ENCODE results near the gene OR51B6. TPM values are rescaled to one million over a fixed set of nuclear protein-coding genes. Genes with fewer than 3 reads are reported as not detected.
"Not testable (repeated sequence)": the region's sequence is repeated elsewhere in the genome, so short reads cannot be mapped to it uniquely, and the experiment has no call there.

OR51B6 gene
- total RNA-seq, 1 donor from 2014 or later = not detected

GRCh38 chr11:5348551-5349194 lies 2.6 kb upstream of the OR51B6 start:
- DNase-seq = no peak
- Mint-ChIP-seq H3K27me3 (ENCODE audit: unreplicated experiment) (peaks cover 3% of the 10 kb centered on the region), H3K9me3 (ENCODE audit: unreplicated experiment) (peaks cover 2% of the 10 kb centered on the region), H3K27ac (ENCODE audit: unreplicated experiment) (no peak overlapping the region), H3K4me1 (ENCODE audit: low read depth, unreplicated experiment) (no peaks in the 10 kb centered on the region), H3K36me3 (ENCODE audit: unreplicated experiment) (no peaks in the 10 kb centered on the region), H3K4me3 (ENCODE audit: unreplicated experiment) (no peak overlapping the region)
- no peak for TF ChIP-seq CTCF (IDR thresholded peaks at IDR 0.05; ENCODE audit: partially characterized antibody, unreplicated experiment)

GRCh38 chr11:5349550-5349949 lies 1.8 kb upstream of the OR51B6 start:
- Mint-ChIP-seq H3K4me3 (ENCODE audit: unreplicated experiment) (no peak overlapping the region), H3K27me3 (ENCODE audit: unreplicated experiment) (peaks cover 3% of the 10 kb centered on the region), H3K36me3 (ENCODE audit: unreplicated experiment) (no peaks in the 10 kb centered on the region), H3K27ac (ENCODE audit: unreplicated experiment) (no peak overlapping the region), H3K9me3 (ENCODE audit: unreplicated experiment) (peaks cover 2% of the 10 kb centered on the region), H3K4me1 (ENCODE audit: low read depth, unreplicated experiment) (no peaks in the 10 kb centered on the region)
- TF ChIP-seq CTCF (IDR thresholded peaks at IDR 0.05; ENCODE audit: partially characterized antibody, unreplicated experiment) = no peak
- no peak for DNase-seq

- not testable (repeated sequence) for H3K27ac Mint-ChIP-seq (ENCODE audit: unreplicated experiment); H3K27me3 Mint-ChIP-seq (ENCODE audit: unreplicated experiment); H3K4me3 Mint-ChIP-seq (ENCODE audit: unreplicated experiment); H3K36me3 Mint-ChIP-seq (ENCODE audit: unreplicated experiment); DNase-seq; H3K4me1 Mint-ChIP-seq (ENCODE audit: low read depth, unreplicated experiment); H3K9me3 Mint-ChIP-seq (ENCODE audit: unreplicated experiment)
These were observed 4.7 kb downstream of the OR51B6 start for GRCh38 chr11:5356031-5356430.

GRCh38 chr11:5362017-5362625 lies 10.8 kb downstream of the OR51B6 start:
- Mint-ChIP-seq H3K4me1 (ENCODE audit: low read depth, unreplicated experiment) (no peaks in the 10 kb centered on the region), H3K27me3 (ENCODE audit: unreplicated experiment) (no peaks in the 10 kb centered on the region), H3K4me3 (ENCODE audit: unreplicated experiment) (no peak overlapping the region), H3K27ac (ENCODE audit: unreplicated experiment) (no peak overlapping the region), H3K9me3 (ENCODE audit: unreplicated experiment) (no peaks in the 10 kb centered on the region), H3K36me3 (ENCODE audit: unreplicated experiment) (no peaks in the 10 kb centered on the region)
- DNase-seq = no peak
- TF ChIP-seq CTCF (IDR thresholded peaks at IDR 0.05; ENCODE audit: partially characterized antibody, unreplicated experiment) = no peak

- Mint-ChIP-seq H3K4me3 (ENCODE audit: unreplicated experiment) (no peak overlapping the region), H3K27me3 (ENCODE audit: unreplicated experiment) (no peaks in the 10 kb centered on the region), H3K27ac (ENCODE audit: unreplicated experiment) (no peak overlapping the region), H3K9me3 (ENCODE audit: unreplicated experiment) (no peaks in the 10 kb centered on the region), H3K36me3 (ENCODE audit: unreplicated experiment) (no peaks in the 10 kb centered on the region), H3K4me1 (ENCODE audit: low read depth, unreplicated experiment) (no peaks in the 10 kb centered on the region)
- no peak for DNase-seq
- TF ChIP-seq CTCF (IDR thresholded peaks at IDR 0.05; ENCODE audit: partially characterized antibody, unreplicated experiment) = no peak
These were observed 12.4 kb downstream of the OR51B6 start for GRCh38 chr11:5363679-5364078.
